ENCODE data around the gene FAM78A. TPM values are rescaled to one million over a fixed set of nuclear protein-coding genes. Genes with fewer than 3 reads are reported as not detected.
"Not testable (repeated sequence)": the region's sequence is repeated elsewhere in the genome, so short reads cannot be mapped to it uniquely, and the experiment has no call there.

FAM78A gene
- total and polyA plus RNA-seq, 12 donors = 7.0 to 53.1 (median 30.3) TPM

DNA sequence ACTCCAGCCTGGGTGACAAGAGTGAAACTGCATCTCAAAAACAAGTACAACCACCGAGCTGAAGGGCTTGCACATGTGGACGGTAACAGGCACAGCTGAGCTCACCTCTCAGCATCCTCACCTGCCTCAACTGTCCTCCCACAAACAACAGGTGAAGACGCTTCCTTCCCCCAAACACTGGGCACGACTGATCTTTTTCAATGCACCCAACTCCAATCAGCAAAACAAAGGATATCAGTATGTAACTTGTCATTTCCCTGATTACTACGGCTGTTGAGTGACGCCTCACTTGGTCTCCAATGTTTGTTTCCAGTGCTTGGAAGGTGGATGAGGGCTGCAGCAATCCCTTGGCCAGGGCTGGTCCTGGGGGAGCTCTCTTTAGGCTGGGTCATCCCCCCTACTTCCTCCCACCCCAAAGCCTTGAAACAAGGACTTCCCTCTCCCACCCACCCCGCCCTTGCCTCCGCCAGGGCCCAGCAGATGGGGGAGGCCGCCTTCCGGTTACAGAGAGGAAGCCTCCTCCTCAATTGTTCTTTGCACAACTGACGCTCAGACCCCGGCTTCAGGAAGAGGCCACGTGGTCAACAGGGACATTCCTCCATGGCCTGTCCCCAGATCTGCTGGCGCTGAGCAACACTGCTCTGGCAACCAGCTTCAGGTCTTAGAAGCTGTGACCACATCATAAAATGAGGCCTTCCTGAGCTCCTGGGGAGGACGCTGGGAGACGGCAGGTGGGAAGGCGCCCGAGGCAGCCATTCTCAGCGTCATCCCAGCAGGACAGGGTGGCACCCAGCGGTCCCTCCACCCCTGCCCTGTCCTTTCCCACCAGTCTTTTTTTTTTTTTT is 5.9 kb downstream of the FAM78A start:
- Histone ChIP-seq H3K36me3 (no peaks in the 10 kb centered on the region), H3K4me1 (peaks cover 44 to 100% (median 86%) of the 10 kb centered on the region in 9 donors), H3K9me3 (no peaks in the 10 kb centered on the region), H3K27ac (peak overlapping the region; percentile 65 to 99 (median 96)), H3K27me3 (no peaks in the 10 kb centered on the region), H3K4me3 (peak overlapping the region in 7 of 10 donors; percentile 3 to 86 (median 18))
- WGBS, 2 donors = 16 to 20% methylated on average over 20 of the region's 20 CpGs
- peak; percentile 81 to 92 for DNase-seq
- TF ChIP-seq, protein P1, sequence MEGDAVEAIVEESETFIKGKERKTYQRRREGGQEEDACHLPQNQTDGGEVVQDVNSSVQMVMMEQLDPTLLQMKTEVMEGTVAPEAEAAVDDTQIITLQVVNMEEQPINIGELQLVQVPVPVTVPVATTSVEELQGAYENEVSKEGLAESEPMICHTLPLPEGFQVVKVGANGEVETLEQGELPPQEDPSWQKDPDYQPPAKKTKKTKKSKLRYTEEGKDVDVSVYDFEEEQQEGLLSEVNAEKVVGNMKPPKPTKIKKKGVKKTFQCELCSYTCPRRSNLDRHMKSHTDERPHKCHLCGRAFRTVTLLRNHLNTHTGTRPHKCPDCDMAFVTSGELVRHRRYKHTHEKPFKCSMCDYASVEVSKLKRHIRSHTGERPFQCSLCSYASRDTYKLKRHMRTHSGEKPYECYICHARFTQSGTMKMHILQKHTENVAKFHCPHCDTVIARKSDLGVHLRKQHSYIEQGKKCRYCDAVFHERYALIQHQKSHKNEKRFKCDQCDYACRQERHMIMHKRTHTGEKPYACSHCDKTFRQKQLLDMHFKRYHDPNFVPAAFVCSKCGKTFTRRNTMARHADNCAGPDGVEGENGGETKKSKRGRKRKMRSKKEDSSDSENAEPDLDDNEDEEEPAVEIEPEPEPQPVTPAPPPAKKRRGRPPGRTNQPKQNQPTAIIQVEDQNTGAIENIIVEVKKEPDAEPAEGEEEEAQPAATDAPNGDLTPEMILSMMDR (IDR thresholded peaks at IDR 0.05) = no peak
- peak; percentile 50 to 73 (median 63) for ATAC-seq
- intact Hi-C loops (cut with DNase I) = loop anchor here in 4 of 10 donors (5.0 to 10.0 kb wide), 3 partner anchors 64 to 93 kb away; no protein-coding TSS in a partner anchor

DNA sequence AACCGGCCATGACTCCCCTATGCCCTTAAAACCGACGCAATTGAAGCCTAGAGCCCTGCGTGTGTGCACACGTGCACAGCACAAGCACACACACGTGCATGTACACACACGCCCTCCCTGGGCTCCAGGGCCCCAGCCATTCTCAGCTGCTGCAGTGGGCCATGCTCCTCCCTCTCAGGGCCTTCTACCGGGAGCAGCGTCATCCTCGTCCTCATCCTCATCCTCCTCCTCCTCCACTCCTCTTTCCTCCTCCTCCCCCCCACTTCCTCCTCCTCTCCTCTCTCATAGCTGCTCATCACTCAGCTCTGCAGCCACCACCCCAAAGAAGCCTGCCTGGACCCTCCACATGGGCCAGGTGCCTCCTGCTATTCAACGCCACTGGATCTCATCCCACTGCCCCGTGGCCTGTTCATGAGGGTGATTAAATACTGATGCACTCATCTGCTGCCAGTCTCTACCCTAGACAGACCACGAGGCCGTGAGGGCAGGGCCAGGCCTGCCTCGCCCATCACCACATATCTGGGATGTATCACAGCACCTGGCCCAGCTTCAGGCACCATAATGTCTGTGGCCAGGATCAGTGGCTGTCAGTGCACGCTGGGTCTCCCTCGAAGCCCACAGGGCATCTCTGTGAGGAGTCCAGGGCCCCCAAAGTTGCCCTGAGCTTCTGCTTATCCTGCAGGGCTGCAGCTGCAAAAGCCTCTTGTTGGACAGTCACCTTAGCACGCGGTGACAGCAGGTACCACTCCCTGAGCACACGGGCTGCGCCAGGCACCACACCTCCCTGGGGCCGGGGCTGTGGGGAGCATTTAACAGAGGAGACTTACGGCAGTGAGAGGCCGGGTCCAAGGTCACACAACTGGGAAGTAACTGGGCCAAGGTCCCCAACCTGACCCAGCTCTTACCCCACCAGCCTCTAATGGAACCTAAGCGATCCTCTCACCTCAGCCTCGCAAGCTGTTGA is 9.8 kb downstream of the FAM78A start:
- DNase-seq = no peak
- 32 to 44% methylated on average over 26 of the region's 26 CpGs for WGBS, 2 donors
- peak in 7 of 8 donors; percentile 11 to 55 (median 40) for ATAC-seq
- intact Hi-C loops (cut with DNase I) = no loop called here
- Histone ChIP-seq H3K4me1 (peaks cover 32 to 95% (median 79%) of the 10 kb centered on the region in 9 donors), H3K9me3 (no peaks in the 10 kb centered on the region), H3K36me3 (peaks cover 0 to 27% (median 5%) of the 10 kb centered on the region in 9 donors), H3K27me3 (no peaks in the 10 kb centered on the region), H3K27ac (peak overlapping the region in 9 of 10 donors; percentile 67 to 99 (median 89)), H3K4me3 (peak overlapping the region in 1 of 10 donors; percentile 10)
- TF ChIP-seq, protein P1 (IDR thresholded peaks at IDR 0.05) = no peak

DNA sequence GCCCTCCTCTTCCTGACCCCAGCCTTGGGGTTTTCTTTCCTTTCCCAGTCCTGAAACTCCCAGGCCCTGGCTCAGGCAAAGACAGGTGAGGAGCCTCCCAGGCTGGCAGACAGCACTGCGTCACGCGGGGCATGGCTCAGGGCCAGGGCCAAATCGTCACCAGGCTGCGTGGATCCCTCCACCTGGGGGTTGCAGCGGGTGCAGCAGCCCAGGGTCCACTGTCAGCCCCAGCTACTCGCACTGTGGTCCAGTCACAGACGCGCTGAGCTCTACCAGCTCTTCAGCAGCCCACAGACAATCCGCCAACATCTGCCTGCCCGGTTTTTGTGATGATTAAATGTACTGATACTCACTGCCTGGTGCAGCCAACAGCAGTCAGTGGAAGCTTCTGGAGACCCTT is 12.1 kb downstream of the FAM78A start:
- DNase-seq (no peak), ATAC-seq (peak in 5 of 8 donors; percentile 22 to 42 (median 38))
- Histone ChIP-seq H3K27ac (peak overlapping the region in 9 of 10 donors; percentile 14 to 99 (median 60)), H3K9me3 (no peaks in the 10 kb centered on the region), H3K4me1 (peaks cover 18 to 72% (median 56%) of the 10 kb centered on the region in 9 donors), H3K27me3 (no peaks in the 10 kb centered on the region), H3K4me3 (no peak overlapping the region), H3K36me3 (peaks cover 0 to 50% (median 27%) of the 10 kb centered on the region in 9 donors)
- intact Hi-C loops (cut with DNase I) = no loop called here
- 43 to 65% methylated on average over 11 of the region's 11 CpGs for WGBS, 2 donors
- TF ChIP-seq, protein P1 (IDR thresholded peaks at IDR 0.05) = no peak

DNA sequence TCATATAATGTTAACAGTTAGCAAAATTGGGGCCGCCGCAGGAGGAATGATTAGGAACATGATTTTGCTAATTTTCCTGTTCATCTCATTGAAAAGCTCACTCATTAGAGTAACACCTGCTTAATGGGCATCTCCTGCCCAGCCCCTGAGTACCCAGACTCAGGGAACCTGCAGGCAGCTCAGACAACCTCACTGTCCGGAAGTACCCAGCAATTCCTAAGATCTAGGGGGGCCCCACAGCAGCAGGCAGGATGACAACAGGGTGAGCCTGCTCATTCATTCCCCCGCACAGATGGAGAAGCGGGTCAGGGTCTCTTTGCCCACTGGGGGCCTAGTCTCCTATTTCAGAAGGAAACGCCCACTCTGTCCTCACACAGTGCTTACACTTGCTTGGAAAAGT is 12.6 kb downstream of the FAM78A start:
- Histone ChIP-seq H3K4me1 (peaks cover 17 to 71% (median 55%) of the 10 kb centered on the region in 9 donors), H3K27ac (peak overlapping the region in 9 of 10 donors; percentile 14 to 99 (median 60)), H3K9me3 (no peaks in the 10 kb centered on the region), H3K36me3 (peaks cover 0 to 55% (median 30%) of the 10 kb centered on the region in 9 donors), H3K4me3 (no peak overlapping the region), H3K27me3 (no peaks in the 10 kb centered on the region)
- DNase-seq (no peak), ATAC-seq (no peak)
- 85% methylated on average over 6 of the region's 6 CpGs for WGBS, 2 donors
- intact Hi-C loops (cut with DNase I) = no loop called here
- TF ChIP-seq, protein P1 (IDR thresholded peaks at IDR 0.05) = no peak

DNA sequence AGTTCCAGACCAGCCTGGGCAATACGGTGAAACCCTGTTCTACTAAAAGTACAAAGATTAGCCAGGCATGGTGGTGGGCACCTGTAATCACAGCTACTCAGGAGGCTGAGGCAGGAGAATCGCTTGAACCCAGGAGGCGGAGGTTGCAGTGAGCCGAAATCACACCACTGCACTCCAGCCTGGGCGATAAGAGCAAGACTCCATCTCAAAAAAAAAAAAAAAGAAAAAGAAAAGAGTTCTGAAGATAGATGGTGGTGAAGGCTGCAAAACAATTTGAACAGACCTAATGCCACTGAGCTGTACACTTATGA is 13.3 kb downstream of the FAM78A start:
- H3K9me3 ChIP-seq; DNase-seq; ATAC-seq; H3K27me3 ChIP-seq; H3K4me3 ChIP-seq; intact Hi-C loops (cut with DNase I): not testable (repeated sequence)
- 93 to 94% methylated on average over 5 of the region's 5 CpGs for WGBS, 2 donors
- H3K36me3 ChIP-seq = peaks cover 0 to 62% (median 30%) of the 10 kb centered on the region in 9 donors
- peak overlapping the region in 3 of 10 donors; percentile 13 to 48 (median 27) for H3K27ac ChIP-seq
- H3K4me1 ChIP-seq = peaks cover 18 to 71% (median 55%) of the 10 kb centered on the region in 9 donors

All from heart right ventricle (tissue), 16 donors.